HepG2 (cell line): Measurements from ENCODE around the gene NLGN3. TPM values are rescaled to one million over a fixed set of nuclear protein-coding genes. Genes with fewer than 3 reads are reported as not detected.

ENCODE experiments used
- ATAD3A ChIP-seq: sonication (generic); formaldehyde crosslinking; IDR thresholded peaks from 2 replicates; pipeline ENCODE4 v1.4.0; 2020; ENCODE audit warnings: missing genetic modification reagents
- ELK4 ChIP-seq: sonication (generic); formaldehyde crosslinking; IDR thresholded peaks from 2 replicates; pipeline ENCODE4 v1.9.0; 2021; ENCODE audit warnings: missing genetic modification reagents, borderline replicate concordance
- FOXO4 ChIP-seq: sonication (generic); formaldehyde crosslinking; conservative IDR thresholded peaks from 2 replicates; pipeline ENCODE4 v1.8.1; 2023; ENCODE audit warnings: missing genetic modification reagents
- FOXP1 ChIP-seq, 2 experiments: fragments of 450-650 bp in 1 of 2; IDR thresholded peaks; 2 replicates each; pipeline ENCODE4 v1.6.1; 2017 to 2018; ENCODE audit warnings: antibody characterized with exemption in 1 of 2
- HNF1B ChIP-seq: sonication (generic); formaldehyde crosslinking; IDR thresholded peaks from 2 replicates; pipeline ENCODE4 v1.5.1; 2020; ENCODE audit warnings: mild to moderate bottlenecking, moderate library complexity, missing genetic modification reagents
- MAX ChIP-seq: IDR thresholded peaks from 2 replicates; pipeline ENCODE4 v1.6.1; 2012; ENCODE audit warnings: inconsistent platforms
- MED1 ChIP-seq: sonication (generic); formaldehyde crosslinking; IDR thresholded peaks from 2 replicates; pipeline ENCODE4 v1.4.0; 2020; ENCODE audit warnings: missing genetic modification reagents
- NAIF1 ChIP-seq: sonication (generic); formaldehyde crosslinking; IDR thresholded peaks from 2 replicates; pipeline ENCODE4 v1.5.0; 2020; ENCODE audit warnings: mild to moderate bottlenecking, missing genetic modification reagents, borderline replicate concordance
- PAXIP1 ChIP-seq: sonication (generic); formaldehyde crosslinking; conservative IDR thresholded peaks from 2 replicates; pipeline ENCODE4 v1.4.0; 2020; ENCODE audit warnings: mild to moderate bottlenecking, missing genetic modification reagents, moderate library complexity
- PHF20 ChIP-seq: sonication (generic); formaldehyde crosslinking; IDR thresholded peaks from 2 replicates; pipeline ENCODE4 v1.5.0; 2020; ENCODE audit warnings: mild to moderate bottlenecking, missing genetic modification reagents
- TBX2 ChIP-seq: sonication (generic); formaldehyde crosslinking; IDR thresholded peaks from 2 replicates; pipeline ENCODE4 v1.5.0; 2020; ENCODE audit warnings: missing genetic modification reagents, mild to moderate bottlenecking, borderline replicate concordance
- TRAFD1 ChIP-seq: sonication (generic); formaldehyde crosslinking; IDR thresholded peaks from 2 replicates; pipeline ENCODE4 v1.5.1; 2020; ENCODE audit warnings: missing genetic modification reagents, mild to moderate bottlenecking, borderline replicate concordance
- ZNF224 ChIP-seq: sonication (generic); formaldehyde crosslinking; IDR thresholded peaks from 2 replicates; pipeline ENCODE4 v1.5.0; 2020; ENCODE audit warnings: mild to moderate bottlenecking, missing genetic modification reagents
- ZNF574 ChIP-seq: sonication (generic); formaldehyde crosslinking; IDR thresholded peaks from 2 replicates; pipeline ENCODE4 v1.4.0; 2020; ENCODE audit warnings: missing genetic modification reagents
- ZNF747 ChIP-seq: sonication (generic); formaldehyde crosslinking; IDR thresholded peaks from 2 replicates; pipeline ENCODE4 v1.8.1; 2023; ENCODE audit warnings: missing genetic modification reagents, mild to moderate bottlenecking, borderline replicate concordance
- ZNF878 ChIP-seq: sonication (generic); formaldehyde crosslinking; IDR thresholded peaks from 2 replicates; pipeline ENCODE4 v1.8.1; 2023; ENCODE audit warnings: mild to moderate bottlenecking, missing genetic modification reagents, moderate library complexity
- polyA plus RNA-seq, 8 experiments: library from polyadenylated mRNA; depleted of rRNA in 3 of 8; stranded (reverse) in 7 of 8; unstranded in 1 of 8; fragments of >200 nt; fragmentation: Illumina TruSeq in 4 of 8; extraction: Trizol in 4 of 8; gene quantifications; 2 replicates each; pipeline versions ENCODE4 v1.2.1 to v1.2.3, GENCODE V29; 2011 to 2016; ENCODE audit warnings: low read depth in 4 of 8, missing spikeins in 1 of 8, mixed read lengths in 1 of 8; ENCODE audit not compliant: insufficient read depth in 1 of 8
- total RNA-seq, 5 experiments: library from RNA; depleted of rRNA; stranded (reverse); fragments of >200 nt; fragmentation: Illumina TruSeq; extraction: Trizol; gene quantifications; 2 replicates each; pipeline ENCODE4 v1.2.3, GENCODE V29; 2016; ENCODE audit warnings: low read depth in 1 of 5

NLGN3 gene
- total and polyA plus RNA-seq, 2 of the 13 experiments (the other 11 are each of a cell fraction or from before 2014, with no cell fraction given) = 0.04 to 0.16 TPM

GRCh38 chrX:71214152-71214551 is 69.5 kb downstream of the NLGN3 start (continued):
- TF ChIP-seq PAXIP1 (CRISPR knock-in tag) = peak; percentile 68; the same call in 1 of the 2 replicates
- TF ChIP-seq ZNF747 = no peak
- no peak for TF ChIP-seq ATAD3A (CRISPR knock-in tag)
- TF ChIP-seq FOXP1 (IDR thresholded peaks at IDR 0.05) = no peak
- TF ChIP-seq FOXP1 (CRISPR knock-in tag; IDR thresholded peaks at IDR 0.05) = peak; percentile 56
- TF ChIP-seq NAIF1 (CRISPR knock-in tag) = 0 out of 2 replicates have a peak, but pooled peaks have one; percentile 18
- no peak for TF ChIP-seq ZNF574
- no peak for TF ChIP-seq ELK4
- TF ChIP-seq ZNF224 (CRISPR knock-in tag) = no peak
- TF ChIP-seq MED1 (CRISPR knock-in tag) = peak; percentile 59; the same call in 1 of the 2 replicates
- no peak for TF ChIP-seq FOXO4 (CRISPR knock-in tag)
- TF ChIP-seq TBX2 = 0 out of 2 replicates have a peak, but pooled peaks have one; percentile 7
- TF ChIP-seq TRAFD1 (CRISPR knock-in tag) = no peak
- no peak for TF ChIP-seq ZNF878 (CRISPR knock-in tag)
- TF ChIP-seq HNF1B (CRISPR knock-in tag) = peak; percentile 40; the same call in 1 of the 2 replicates
- no peak for TF ChIP-seq PHF20 (CRISPR knock-in tag)
- no peak for TF ChIP-seq MAX
